ENCODE data around the gene SEPTIN1. TPM values are rescaled to one million over a fixed set of nuclear protein-coding genes. Genes with fewer than 3 reads are reported as not detected.

Gene SEPTIN1
- polyA plus RNA-seq, 1 of the 3 experiments (the other 2 are of a cell fraction): 0.25 TPM

- Histone ChIP-seq H3K4me3 (ENCODE audit: low read depth in 2 of 2, low read length in 1 of 2) (peak within 1 kb of the TSS; percentile 93 to 99), H3K9me2 (no peaks in the 10 kb centered on the region), H3K79me2 (ENCODE audit: insufficient read depth) (peaks cover 36% of the 10 kb centered on the region), H3K4me2 (peak within 1 kb of the TSS; percentile 96), H3K27ac (ENCODE audit: low read depth in 2 of 2, low read length in 1 of 2) (peak within 1 kb of the TSS; percentile 95 to 99), H2AFZ (ENCODE audit: low read depth) (peak within 1 kb of the TSS; percentile 60), H3K36me3 (replicated peaks in 1 of 2; ENCODE audit: control insufficient read depth in 1 of 2, insufficient read depth in 2 of 2, low read length in 1 of 2) (peaks cover 22 to 64% of the 10 kb centered on the region in 2 experiments), H3K9me3 (no peaks in the 10 kb centered on the region), H3F3A (replicated peaks; ENCODE audit: insufficient read depth) (peaks cover 13% of the 10 kb centered on the region), H3K27me3 (ENCODE audit: insufficient read depth) (no peaks in the 10 kb centered on the region), H3K4me1 (ENCODE audit: control insufficient read depth in 1 of 2, insufficient read depth in 2 of 2, low read depth in 1 of 2, low read length in 1 of 2) (peaks cover 34 to 39% of the 10 kb centered on the region in 2 experiments), H3K9ac (peak within 1 kb of the TSS; percentile 96), H4K20me1 (ENCODE audit: insufficient read depth) (peaks cover 21% of the 10 kb centered on the region)
- WGBS (ENCODE audit: low lambda C conversion rate): under 1% methylated on average over 38 of the region's 45 CpGs
- ChIA-PET POLR2A (interaction anchor here (1.0 to 1.6 kb wide), 8 partner anchors 9 to 52 kb away, joined by 3 to 19 read pairs (median 4); partner anchors contain the start of genes TBC1D10B, ZNF48 and ZNF771), CTCF (interaction anchor here (1.1 to 3.6 kb wide), 6 partner anchors 10 to 53 kb away, joined by 3 to 23 read pairs (median 4); partner anchors contain the start of genes TBC1D10B and ZNF771)
- peak; percentile 96 for DNase-seq
- TF ChIP-seq IRF3 (IDR thresholded peaks at IDR 0.05; ENCODE audit: low read depth, low read length): no peak
- no peak for TF ChIP-seq MEF2A (IDR thresholded peaks at IDR 0.05; ENCODE audit: borderline replicate concordance, low read depth)
- TF ChIP-seq RXRA (IDR thresholded peaks at IDR 0.05; ENCODE audit: borderline replicate concordance, low read depth): no peak
- TF ChIP-seq SMC3 (IDR thresholded peaks at IDR 0.05; ENCODE audit: low read depth, low read length): no peak
- peak; percentile 90 for TF ChIP-seq CHD2 (IDR thresholded peaks at IDR 0.05; ENCODE audit: low read length, partially characterized antibody)
- TF ChIP-seq TEAD4 (IDR thresholded peaks at IDR 0.05; ENCODE audit: borderline replicate concordance, insufficient read depth): 0 out of 2 replicates have a peak, but pooled peaks have one; percentile 20
- TF ChIP-seq MAX (IDR thresholded peaks at IDR 0.05; ENCODE audit: low read depth): peak; percentile 93
- peak; percentile 100 for TF ChIP-seq ELF1 (IDR thresholded peaks at IDR 0.05)
- peak; percentile 98 for TF ChIP-seq GABPA (IDR thresholded peaks at IDR 0.05; ENCODE audit: low read depth)
- TF ChIP-seq SIN3A (IDR thresholded peaks at IDR 0.05; ENCODE audit: borderline replicate concordance, low read depth, low read length): no peak
- no peak for TF ChIP-seq REST (IDR thresholded peaks at IDR 0.05; ENCODE audit: low read depth, low read length)
- TF ChIP-seq FOXM1 (IDR thresholded peaks at IDR 0.05; ENCODE audit: low read depth): no peak
- TF ChIP-seq JUND (IDR thresholded peaks at IDR 0.05): peak; percentile 47
- peak; percentile 20; the same call in 1 of the 2 replicates for TF ChIP-seq FOSL2 (IDR thresholded peaks at IDR 0.05; ENCODE audit: borderline replicate concordance, low read depth)
- no peak for TF ChIP-seq EZH2phosphoT487 (IDR thresholded peaks at IDR 0.05; ENCODE audit: borderline replicate concordance, low read depth)
- no peak for TF ChIP-seq RFX5 (IDR thresholded peaks at IDR 0.05; ENCODE audit: low read length)
- no peak for TF ChIP-seq GATA2 (CRISPR knock-in tag; IDR thresholded peaks at IDR 0.05)
- TF ChIP-seq PBX3 (IDR thresholded peaks at IDR 0.05): peak; percentile 51; the same call in 1 of the 2 replicates
- peak; percentile 85; the same call in 1 of the 2 replicates for TF ChIP-seq YY1 (IDR thresholded peaks at IDR 0.05; ENCODE audit: low read depth)
- TF ChIP-seq TCF12 (IDR thresholded peaks at IDR 0.05): no peak; the same call in 1 of the 2 replicates
- TF ChIP-seq ZBTB33 (IDR thresholded peaks at IDR 0.05; ENCODE audit: borderline replicate concordance, low read depth): 0 out of 2 replicates have a peak, but pooled peaks have one; percentile 46
- 0 out of 2 replicates have a peak, but pooled peaks have one; percentile 12 for TF ChIP-seq RCOR1 (IDR thresholded peaks at IDR 0.05; ENCODE audit: low read length)
- peak; percentile 92 for TF ChIP-seq USF1 (IDR thresholded peaks at IDR 0.05; ENCODE audit: borderline replicate concordance, low read depth)
Measured at GRCh38 chr16:30355144-30355953, 27.0 kb downstream of the SEPTIN1 start, which contains the start of gene CD2BP2. CD2BP2 (minus strand) TSS chr16:30355308; CDS start chr16:30354681, 627 bp downstream.

Measured in SK-N-SH (cell line).